Small intestine (tissue), 7 donors: ENCODE measurements around the gene SOAT2. TPM values are rescaled to one million over a fixed set of nuclear protein-coding genes. Genes with fewer than 3 reads are reported as not detected.

ENCODE experiments used
- DNase-seq, 2 donors: peaks; one replicate each; pipeline versions ENCODE4 v3.0.0 to v3.0.0-alpha.2; 2013
- FAIRE-seq: peaks from 2 replicates; lab custom pipeline; 2012; peaks lifted over from hg19 to GRCh38; lab: Jason Lieb, UNC
- H3K27ac ChIP-seq, 3 donors: one replicate each; pipeline ENCODE4 v1.5.1; 2013; ENCODE audit warnings: low read length in 2 of 3, mild to moderate bottlenecking in 2 of 3, control low read depth in 1 of 3, inconsistent platforms in 1 of 3, low read depth in 1 of 3, moderate library complexity in 1 of 3
- H3K27me3 ChIP-seq, 3 donors: one replicate each; pipeline ENCODE4 v1.6.1; 2013; ENCODE audit warnings: low read length in 3 of 3, inconsistent platforms in 1 of 3; ENCODE audit not compliant: control insufficient read depth in 3 of 3, insufficient read depth in 3 of 3
- H3K36me3 ChIP-seq, 3 donors: one replicate each; pipeline ENCODE4 v1.6.1; 2013; ENCODE audit warnings: low read length in 3 of 3, inconsistent platforms in 1 of 3, low read depth in 1 of 3, mild to moderate bottlenecking in 1 of 3, moderate library complexity in 1 of 3; ENCODE audit not compliant: control insufficient read depth in 3 of 3, insufficient read depth in 2 of 3
- H3K4me1 ChIP-seq, 3 donors: one replicate each; pipeline ENCODE4 v1.6.1; 2013; ENCODE audit warnings: low read length in 2 of 3, inconsistent platforms in 1 of 3, low read depth in 1 of 3, mild to moderate bottlenecking in 1 of 3, moderate library complexity in 1 of 3; ENCODE audit not compliant: control insufficient read depth in 3 of 3, insufficient read depth in 2 of 3
- H3K4me3 ChIP-seq, 3 donors: one replicate each; pipeline ENCODE4 v1.5.1; 2013; ENCODE audit warnings: low read length in 3 of 3, control low read depth in 1 of 3, inconsistent platforms in 1 of 3, low read depth in 1 of 3, mild to moderate bottlenecking in 1 of 3, moderate library complexity in 1 of 3
- H3K9me3 ChIP-seq, 2 donors: one replicate each; pipeline ENCODE4 v1.6.1; 2013; ENCODE audit warnings: low read depth in 1 of 2, low read length in 1 of 2; ENCODE audit not compliant: control insufficient read depth in 2 of 2, insufficient read depth in 1 of 2
- WGBS, 3 donors: extraction: QIAGEN DNeasy Blood & Tissue Kit; methylation state at CpG; one replicate each; pipeline ENCODE4 v1.1.7; 2013; 5-methylcytosine and 5-hydroxymethylcytosine counted together
- polyA plus RNA-seq, 4 donors: library from polyadenylated mRNA; stranded (reverse) in 3 of 4; unstranded in 1 of 4; fragments of 200-250 nt in 3 of 4; fragments of 120-200 nt in 1 of 4; gene quantifications; one replicate each; pipeline versions ENCODE4 v1.2.1 to v1.2.3, GENCODE V29; 2013
- donor health status: healthy with polysubstance abuse.
- donor health status: control.
- donor health status: control.
- donor health status: Bipolar disorder and iron deficiency.
- donor health status: healthy.

Gene SOAT2
- polyA plus RNA-seq, 4 donors, result 4.2 to 141 (median 85.7) TPM

- DNase-seq (no peak), FAIRE-seq (no peak)
- peaks cover 0 to 44% (median 0%) of the 10 kb centered on the region in 3 donors for H3K4me1 ChIP-seq
- no peaks in the 10 kb centered on the region for H3K9me3 ChIP-seq
- H3K27me3 ChIP-seq, result no peaks in the 10 kb centered on the region
- 87 to 90% (median 89%) methylated on average over 8 of the region's 8 CpGs for WGBS, 3 donors
- peaks cover 0 to 46% (median 0%) of the 10 kb centered on the region in 3 donors for H3K36me3 ChIP-seq
- H3K4me3 ChIP-seq, result no peak overlapping the region
- H3K27ac ChIP-seq, result no peak overlapping the region
These were observed 12.8 kb downstream of the SOAT2 start for GRCh38 chr12:53115891-53116648.

GRCh38 chr12:53118751-53119300 lies 15.5 kb downstream of the SOAT2 start:
- H3K36me3 ChIP-seq, result peaks cover 0 to 62% (median 0%) of the 10 kb centered on the region in 3 donors
- FAIRE-seq, result no peak
- H3K4me1 ChIP-seq, result peaks cover 0 to 36% (median 0%) of the 10 kb centered on the region in 3 donors
- DNase-seq, result peak; percentile 66 to 88
- no peaks in the 10 kb centered on the region for H3K9me3 ChIP-seq
- no peak overlapping the region for H3K4me3 ChIP-seq
- H3K27ac ChIP-seq, result peak overlapping the region in 2 of 3 donors; percentile 56 to 71
- no peaks in the 10 kb centered on the region for H3K27me3 ChIP-seq
- 48 to 80% (median 52%) methylated on average over 8 of the region's 8 CpGs for WGBS, 3 donors

GRCh38 chr12:53120685-53121525 lies 17.6 kb downstream of the SOAT2 start:
- WGBS, 3 donors, result 85% methylated on average over 12 of the region's 12 CpGs
- DNase-seq (no peak), FAIRE-seq (no peak)
- H3K9me3 ChIP-seq, result no peaks in the 10 kb centered on the region
- no peak overlapping the region for H3K4me3 ChIP-seq
- no peak overlapping the region for H3K27ac ChIP-seq
- H3K4me1 ChIP-seq, result peaks cover 0 to 21% (median 0%) of the 10 kb centered on the region in 3 donors
- peaks cover 0 to 59% (median 0%) of the 10 kb centered on the region in 3 donors for H3K36me3 ChIP-seq
- no peaks in the 10 kb centered on the region for H3K27me3 ChIP-seq

- FAIRE-seq (no peak), DNase-seq (no peak)
- Histone ChIP-seq H3K27ac (no peak overlapping the region), H3K9me3 (no peaks in the 10 kb centered on the region), H3K36me3 (peaks cover 0 to 45% (median 0%) of the 10 kb centered on the region in 3 donors), H3K4me1 (peaks cover 0 to 17% (median 0%) of the 10 kb centered on the region in 3 donors), H3K27me3 (no peaks in the 10 kb centered on the region), H3K4me3 (no peak overlapping the region)
- 92 to 97% (median 97%) methylated on average over 10 of the region's 10 CpGs for WGBS, 3 donors
These were observed 19.7 kb downstream of the SOAT2 start for GRCh38 chr12:53122961-53123468.

GRCh38 chr12:53123578-53124351 lies 20.5 kb downstream of the SOAT2 start:
- 89 to 93% (median 90%) methylated on average over 16 of the region's 16 CpGs for WGBS, 3 donors
- no peak for FAIRE-seq

GRCh38 chr12:53124352-53124723 lies 21.1 kb downstream of the SOAT2 start:
- H3K27me3 ChIP-seq, result peaks cover 0 to 1% (median 0%) of the 10 kb centered on the region in 3 donors
- DNase-seq (no peak), FAIRE-seq (no peak)
- H3K27ac ChIP-seq, result no peak overlapping the region
- peaks cover 0 to 39% (median 0%) of the 10 kb centered on the region in 3 donors for H3K36me3 ChIP-seq
- H3K4me1 ChIP-seq, result peaks cover 0 to 4% (median 0%) of the 10 kb centered on the region in 3 donors
- H3K4me3 ChIP-seq, result no peak overlapping the region
- no peaks in the 10 kb centered on the region for H3K9me3 ChIP-seq

More at GRCh38 chr12:53123578-53124351, 20.5 kb downstream of the SOAT2 start:
- Histone ChIP-seq H3K4me1 (peaks cover 0 to 10% (median 0%) of the 10 kb centered on the region in 3 donors), H3K27ac (no peak overlapping the region), H3K36me3 (peaks cover 0 to 44% (median 0%) of the 10 kb centered on the region in 3 donors), H3K9me3 (no peaks in the 10 kb centered on the region), H3K4me3 (no peak overlapping the region), H3K27me3 (peaks cover 0 to 1% (median 0%) of the 10 kb centered on the region in 3 donors)
- DNase-seq, result no peak

GRCh38 chr12:53127169-53127568 lies 23.9 kb downstream of the SOAT2 start:
- DNase-seq, result no peak

More at GRCh38 chr12:53127169-53127568, 23.9 kb downstream of the SOAT2 start:
- no peak overlapping the region for H3K4me3 ChIP-seq
- H3K36me3 ChIP-seq, result peaks cover 0 to 26% (median 0%) of the 10 kb centered on the region in 3 donors
- no peaks in the 10 kb centered on the region for H3K4me1 ChIP-seq
- 77 to 100% (median 88%) methylated on average over 1 of the region's 1 CpG for WGBS, 3 donors
- H3K9me3 ChIP-seq, result no peaks in the 10 kb centered on the region
- peaks cover 0 to 1% (median 0%) of the 10 kb centered on the region in 3 donors for H3K27me3 ChIP-seq
- H3K27ac ChIP-seq, result no peak overlapping the region
- FAIRE-seq, result no peak
